C4-2B (cell line): ENCODE measurements around the gene PEX14.

Experiments
- H3K27ac ChIP-seq: fragments of 450-650 bp; 2 replicates; pipeline ENCODE4 v1.5.1; 2017
- ZFX ChIP-seq: fragments of 450-650 bp; IDR thresholded peaks from 2 replicates; pipeline ENCODE4 v1.6.1; 2017
- TF ChIP-seq, protein P1 (sequence below): fragments of 450-650 bp; conservative IDR thresholded peaks from 2 replicates; pipeline ENCODE4 v1.5.1; 2017; ENCODE audit warnings: mild to moderate bottlenecking

The PEX14 gene

DNA sequence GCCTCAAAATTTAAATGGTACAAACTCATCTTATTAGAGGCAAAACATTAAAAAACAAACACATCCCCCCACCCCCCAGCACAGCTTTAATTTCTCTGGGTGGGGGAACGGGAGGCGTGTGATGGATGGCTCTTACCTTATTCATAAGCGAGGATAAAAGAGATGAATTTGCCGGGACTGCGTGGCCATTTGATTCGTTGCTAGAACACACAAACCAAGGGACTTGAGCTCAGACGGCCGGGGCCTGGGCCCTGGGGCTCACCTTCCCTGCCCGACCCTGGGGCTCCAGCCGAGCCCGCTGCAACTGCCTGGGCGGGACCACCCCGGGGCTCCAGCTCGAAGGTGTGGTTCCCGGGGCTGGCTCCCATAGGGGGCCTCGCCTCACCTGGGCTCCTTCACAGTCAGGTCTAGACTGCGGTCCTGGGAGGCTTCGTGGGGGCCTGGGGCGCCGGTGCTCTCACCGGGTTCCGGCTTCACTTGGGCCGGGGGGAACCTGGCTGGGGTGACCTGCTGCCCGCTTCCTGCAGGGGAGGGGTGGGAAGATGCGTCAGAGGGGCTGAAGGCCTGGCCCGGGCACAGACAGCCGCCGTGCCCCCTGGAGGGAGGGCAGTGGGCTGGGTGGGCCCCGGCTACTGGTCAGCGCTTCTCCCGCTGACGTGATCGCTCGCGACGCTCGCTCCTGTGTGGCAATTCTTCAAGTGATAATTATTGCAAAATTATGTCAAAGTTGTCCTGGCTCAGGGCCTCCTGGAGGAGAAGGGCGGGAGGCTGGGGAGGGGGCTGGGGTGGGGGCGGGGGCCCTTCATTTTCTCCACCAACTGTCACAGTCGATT lies 176.0 kb downstream of the PEX14 start:
- H3K27ac ChIP-seq = no peak overlapping the region
- TF ChIP-seq ZFX = no peak
- TF ChIP-seq, protein P1, sequence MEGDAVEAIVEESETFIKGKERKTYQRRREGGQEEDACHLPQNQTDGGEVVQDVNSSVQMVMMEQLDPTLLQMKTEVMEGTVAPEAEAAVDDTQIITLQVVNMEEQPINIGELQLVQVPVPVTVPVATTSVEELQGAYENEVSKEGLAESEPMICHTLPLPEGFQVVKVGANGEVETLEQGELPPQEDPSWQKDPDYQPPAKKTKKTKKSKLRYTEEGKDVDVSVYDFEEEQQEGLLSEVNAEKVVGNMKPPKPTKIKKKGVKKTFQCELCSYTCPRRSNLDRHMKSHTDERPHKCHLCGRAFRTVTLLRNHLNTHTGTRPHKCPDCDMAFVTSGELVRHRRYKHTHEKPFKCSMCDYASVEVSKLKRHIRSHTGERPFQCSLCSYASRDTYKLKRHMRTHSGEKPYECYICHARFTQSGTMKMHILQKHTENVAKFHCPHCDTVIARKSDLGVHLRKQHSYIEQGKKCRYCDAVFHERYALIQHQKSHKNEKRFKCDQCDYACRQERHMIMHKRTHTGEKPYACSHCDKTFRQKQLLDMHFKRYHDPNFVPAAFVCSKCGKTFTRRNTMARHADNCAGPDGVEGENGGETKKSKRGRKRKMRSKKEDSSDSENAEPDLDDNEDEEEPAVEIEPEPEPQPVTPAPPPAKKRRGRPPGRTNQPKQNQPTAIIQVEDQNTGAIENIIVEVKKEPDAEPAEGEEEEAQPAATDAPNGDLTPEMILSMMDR = no peak

DNA sequence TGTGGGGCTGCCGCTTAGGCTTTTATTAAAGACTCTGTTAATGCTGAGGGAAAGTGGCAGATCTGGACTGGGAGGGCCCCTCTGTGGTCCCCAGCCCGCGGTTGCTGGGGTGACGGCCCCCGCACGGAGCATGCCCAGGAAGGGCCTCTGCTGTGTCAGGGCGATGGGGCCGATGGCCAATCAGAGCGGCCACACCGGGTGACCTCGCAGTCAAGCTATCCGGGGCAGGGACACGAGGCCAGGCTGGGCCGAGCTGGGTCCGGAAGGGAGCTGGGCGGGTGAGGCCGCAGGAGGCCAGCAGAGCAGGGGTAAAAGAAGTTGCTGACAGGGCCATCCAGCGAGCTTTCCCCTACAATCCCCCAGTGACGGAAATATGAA lies 176.6 kb downstream of the PEX14 start:
- H3K27ac ChIP-seq = peak overlapping the region; percentile 72
- no peak for TF ChIP-seq ZFX
- TF ChIP-seq, protein P1 = no peak

DNA sequence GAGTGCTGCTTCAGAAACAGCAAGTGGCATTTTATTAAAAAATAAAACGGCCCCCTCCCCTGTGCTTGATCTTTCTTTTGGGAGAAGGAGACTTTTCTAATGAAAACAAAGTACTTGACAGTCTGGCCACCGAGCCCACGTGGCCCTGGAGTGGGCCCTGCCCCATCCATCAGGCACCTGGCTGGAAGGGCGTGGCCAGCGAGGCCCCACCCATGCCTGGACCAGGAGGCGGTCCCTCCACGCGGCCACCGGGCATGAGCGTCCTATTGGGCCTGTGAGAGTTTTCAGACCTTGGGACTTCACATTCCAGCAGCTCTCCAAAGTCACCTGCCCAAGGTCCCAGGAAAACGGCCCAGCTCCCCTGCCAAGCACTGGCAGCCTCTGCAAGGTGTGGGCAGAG lies 177.0 kb downstream of the PEX14 start:
- TF ChIP-seq, protein P1 = no peak
- TF ChIP-seq ZFX = no peak
- H3K27ac ChIP-seq = peak overlapping the region; percentile 72

DNA sequence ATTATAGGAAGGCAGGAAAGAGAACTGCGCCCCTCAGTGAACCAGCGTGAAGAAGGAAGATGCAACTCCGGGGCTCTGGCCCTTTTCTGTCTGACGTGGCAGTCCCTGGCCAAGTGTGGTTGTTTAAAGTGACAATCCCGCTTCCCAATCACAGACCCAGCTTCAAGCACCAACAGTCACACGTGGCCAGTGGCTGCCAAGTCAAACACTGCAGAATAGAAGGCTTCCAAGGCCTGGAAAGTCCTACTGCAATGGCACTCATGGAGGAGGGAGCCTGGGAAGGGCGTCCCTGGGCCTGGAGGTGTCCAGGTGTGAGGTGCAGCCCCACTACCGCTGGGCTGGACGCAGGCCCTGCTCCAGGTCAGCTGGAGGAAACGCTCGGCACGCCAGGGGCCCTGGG lies 177.9 kb downstream of the PEX14 start:
- no peak for TF ChIP-seq ZFX
- TF ChIP-seq, protein P1 = no peak
- peak overlapping the region; percentile 72 for H3K27ac ChIP-seq

DNA sequence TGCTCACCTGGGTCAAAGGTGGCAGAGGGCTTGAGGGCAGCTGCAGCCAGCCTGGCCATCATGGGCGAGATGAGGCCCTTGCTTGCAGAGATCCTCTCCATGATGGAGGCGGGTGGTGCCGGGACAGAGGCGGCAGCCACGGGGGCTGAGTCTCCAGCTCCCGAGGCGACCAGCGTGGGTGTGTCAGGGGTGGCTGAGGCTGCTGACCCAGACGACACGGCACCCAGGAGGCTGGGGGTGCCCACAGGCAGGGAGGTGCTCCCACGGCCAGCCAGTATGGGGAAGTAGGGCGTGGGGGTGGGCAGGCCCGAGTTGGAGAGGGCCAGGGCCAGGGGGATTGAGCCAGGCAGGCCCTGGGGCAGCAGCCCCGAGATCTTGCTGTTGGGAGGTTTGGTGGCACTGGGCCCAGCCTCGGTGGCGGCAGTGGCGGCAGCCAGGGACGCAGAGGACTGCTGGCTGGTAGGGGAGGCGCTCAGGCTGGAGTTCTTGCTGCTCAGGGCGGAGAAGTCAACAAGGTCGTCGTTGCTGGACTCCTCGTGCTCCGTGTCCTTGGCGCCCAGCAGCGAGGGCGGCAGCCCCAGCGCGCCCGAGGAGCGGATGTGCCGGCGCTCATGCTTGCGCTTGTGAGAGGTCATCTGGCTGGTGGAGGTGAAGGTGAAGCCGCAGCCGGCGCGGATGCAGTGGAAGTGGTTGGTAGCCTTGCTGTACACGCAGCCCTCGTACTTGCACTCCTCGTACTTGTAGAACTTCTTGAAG lies 178.8 kb downstream of the PEX14 start:
- peak overlapping the region; percentile 72 for H3K27ac ChIP-seq
- no peak for TF ChIP-seq ZFX
- TF ChIP-seq, protein P1 = no peak

DNA sequence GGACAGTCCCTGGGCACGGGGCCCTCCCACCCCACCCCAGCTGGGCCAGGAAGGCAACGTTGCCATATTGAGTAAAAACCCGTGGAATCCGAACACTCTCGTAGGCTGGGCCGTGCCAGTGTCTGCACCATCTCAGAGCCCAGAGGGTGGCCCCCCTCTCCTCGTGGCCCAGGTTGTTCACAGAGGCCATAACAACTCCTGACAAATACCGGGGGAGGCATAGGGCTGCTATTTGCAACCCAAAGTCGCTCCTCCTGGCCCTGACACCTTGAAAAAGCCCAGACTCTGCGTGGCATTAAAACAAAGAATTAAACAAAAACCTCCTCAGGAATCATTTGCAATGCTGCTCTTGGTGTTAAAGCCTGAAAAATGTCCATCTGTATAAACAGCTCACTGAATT lies 180.3 kb downstream of the PEX14 start:
- no peak for TF ChIP-seq ZFX
- TF ChIP-seq, protein P1 = no peak
- H3K27ac ChIP-seq = no peak overlapping the region

DNA sequence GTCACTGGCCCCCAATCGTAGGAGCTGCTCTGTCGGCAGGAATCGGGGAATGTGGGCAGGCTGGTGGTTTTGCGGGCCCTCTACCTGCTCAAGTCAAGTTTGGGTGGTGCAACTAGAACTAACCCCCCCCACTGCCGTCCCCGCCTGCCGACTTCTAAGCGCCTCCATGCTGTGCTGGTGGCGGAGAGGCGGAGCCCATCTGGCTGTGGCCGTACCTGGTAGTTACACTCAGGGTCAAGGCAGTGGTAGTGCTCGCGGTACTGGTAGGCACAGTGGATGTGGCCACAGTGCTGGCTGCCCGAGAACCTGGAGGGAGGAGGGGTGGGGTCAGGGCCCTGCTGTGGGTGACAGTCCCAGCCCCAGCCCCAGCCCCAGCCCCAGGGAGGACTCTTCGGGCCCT lies 181.7 kb downstream of the PEX14 start:
- TF ChIP-seq, protein P1 = no peak
- TF ChIP-seq ZFX = no peak
- no peak overlapping the region for H3K27ac ChIP-seq
